Measurements from ENCODE around the gene GABRA4.

Gene GABRA4

GRCh38 chr4:47002580-47002979, 9.2 kb upstream of the GABRA4 start:
- TF ChIP-seq ZFHX2 (tag by site-specific recombination; conservative IDR thresholded peaks at IDR 0.05) = no peak
- H3K36me3 ChIP-seq (ENCODE audit: control insufficient read depth in 2 of 2, insufficient read depth in 1 of 2, low read length in 2 of 2) = no peaks in the 10 kb centered on the region
- H3K4me3 ChIP-seq (ENCODE audit: low read depth, low read length) = no peak overlapping the region
- ChIA-PET POLR2A (no interaction called here), CTCF (no interaction called here)
- H3K4me1 ChIP-seq (ENCODE audit: control insufficient read depth, insufficient read depth, low read length) = no peaks in the 10 kb centered on the region
- no peak overlapping the region for H3K27ac ChIP-seq (ENCODE audit: extremely low read depth, low read depth, low read length)
- no peaks in the 10 kb centered on the region for H3K9me3 ChIP-seq (ENCODE audit: control insufficient read depth, insufficient read depth, low read depth, low read length)

GRCh38 chr4:47000406-47000805, 7.0 kb upstream of the GABRA4 start:
- H3K27ac ChIP-seq (ENCODE audit: extremely low read depth, low read depth, low read length) = no peak overlapping the region
- H3K9me3 ChIP-seq (ENCODE audit: control insufficient read depth, insufficient read depth, low read depth, low read length) = no peaks in the 10 kb centered on the region
- ChIA-PET CTCF (no interaction called here), POLR2A (no interaction called here)
- no peak overlapping the region for H3K4me3 ChIP-seq (ENCODE audit: low read depth, low read length)
- no peaks in the 10 kb centered on the region for H3K36me3 ChIP-seq (ENCODE audit: control insufficient read depth in 2 of 2, insufficient read depth in 1 of 2, low read length in 2 of 2)
- TF ChIP-seq ZNF747 (tag by site-specific recombination; IDR thresholded peaks at IDR 0.05) (no peak), ZNF366 (tag by site-specific recombination; conservative IDR thresholded peaks at IDR 0.05) (no peak), ZNF664 (tag by site-specific recombination; IDR thresholded peaks at IDR 0.05) (no peak), ZNF768 (tag by site-specific recombination; IDR thresholded peaks at IDR 0.05) (no peak), BCL6B (tag by site-specific recombination; IDR thresholded peaks at IDR 0.05) (no peak), GLIS1 (tag by site-specific recombination; IDR thresholded peaks at IDR 0.05) (no peak), ZNF169 (tag by site-specific recombination; IDR thresholded peaks at IDR 0.05) (no peak), ZBTB26 (tag by site-specific recombination; optimal IDR thresholded peaks at IDR 0.05) (no peak), ZSCAN18 (tag by site-specific recombination; IDR thresholded peaks at IDR 0.05) (no peak)
- no peaks in the 10 kb centered on the region for H3K4me1 ChIP-seq (ENCODE audit: control insufficient read depth, insufficient read depth, low read length)

- Histone ChIP-seq H3K4me3 (ENCODE audit: low read depth, low read length) (no peak overlapping the region), H3K4me1 (ENCODE audit: control insufficient read depth, insufficient read depth, low read length) (no peaks in the 10 kb centered on the region), H3K27ac (ENCODE audit: extremely low read depth, low read depth, low read length) (no peak overlapping the region), H3K36me3 (ENCODE audit: control insufficient read depth in 2 of 2, insufficient read depth in 1 of 2, low read length in 2 of 2) (no peaks in the 10 kb centered on the region), H3K9me3 (ENCODE audit: control insufficient read depth, insufficient read depth, low read depth, low read length) (no peaks in the 10 kb centered on the region)
- POLR2A ChIA-PET = no interaction called here
- CTCF ChIA-PET = no interaction called here
- TF ChIP-seq ZBTB20 (tag by site-specific recombination; IDR thresholded peaks at IDR 0.05) (no peak), FEZF1 (tag by site-specific recombination; IDR thresholded peaks at IDR 0.05) (no peak), YY2 (tag by site-specific recombination; IDR thresholded peaks at IDR 0.05) (no peak), ZNF645 (tag by site-specific recombination; IDR thresholded peaks at IDR 0.05) (no peak), ZFP3 (tag by site-specific recombination; IDR thresholded peaks at IDR 0.05; ENCODE audit: low read depth) (no peak), ZBTB8A (tag by site-specific recombination; IDR thresholded peaks at IDR 0.05) (no peak), TSHZ1 (tag by site-specific recombination; IDR thresholded peaks at IDR 0.05; ENCODE audit: borderline replicate concordance) (no peak), ZNF768 (tag by site-specific recombination; IDR thresholded peaks at IDR 0.05) (no peak), GLI2 (tag by site-specific recombination; IDR thresholded peaks at IDR 0.05; ENCODE audit: borderline replicate concordance, low read depth) (no peak), ZNF16 (tag by site-specific recombination; IDR thresholded peaks at IDR 0.05; ENCODE audit: low read depth) (no peak), ZNF600 (tag by site-specific recombination; IDR thresholded peaks at IDR 0.05) (no peak), ZBTB44 (tag by site-specific recombination; IDR thresholded peaks at IDR 0.05) (no peak)
These were observed 6.2 kb upstream of the GABRA4 start for GRCh38 chr4:46999566-46999965.
